K562 (cell line): ENCODE measurements around the gene LCN15. TPM values are rescaled to one million over a fixed set of nuclear protein-coding genes. Genes with fewer than 3 reads are reported as not detected.

ENCODE experiments used
- ATAC-seq: fragments of 200-7000 bp; cut with Tn5 transposase; 3 replicates; pipeline ENCODE4 v1.9.1; 2020; ENCODE audit warnings: moderate library complexity
- BruUV-seq: library from RNA; stranded (reverse); fragments of 400-500 nt; replicated peaks from 2 replicates; lab custom pipeline; 2021; lab: Mats Ljungman, UMichigan
- CTCF ChIA-PET: fragments of 300-600 bp; formaldehyde crosslinking; extraction: SDS; loops from one replicate; lab custom pipeline; 2021; ENCODE audit warnings: low intra/inter-chr PET ratio; lab: Yijun Ruan, JAX
- POLR2A ChIA-PET: fragments of 300-600, 350-650 bp; sonication (Branson Sonifier 250); formaldehyde crosslinking; extraction: SDS; loops from one replicate; lab custom pipeline; 2021; ENCODE audit warnings: antibody characterized with exemption, inconsistent platforms; lab: Yijun Ruan, JAX
- DNase-seq, 4 experiments: peaks; one replicate each; pipeline versions ENCODE4 v3.0.0 to v3.0.0-alpha.2; 2011 to 2018; ENCODE audit warnings: low spot score in 3 of 4, mixed read lengths in 3 of 4; ENCODE audit errors: extremely low read depth in 1 of 4
- FAIRE-seq: peaks from 2 replicates; lab custom pipeline; 2011; peaks lifted over from hg19 to GRCh38; lab: Jason Lieb, UNC
- H2AFZ ChIP-seq: 2 replicates; pipeline ENCODE4 v1.6.0; 2011; ENCODE audit warnings: low read depth, low read length, control low read depth, inconsistent platforms
- H3K27ac ChIP-seq: fragments of 200-600 bp; 3 replicates; pipeline ENCODE4 v1.8.0; 2011; ENCODE audit warnings: low read depth, mild to moderate bottlenecking, control low read depth, inconsistent platforms, low read length, moderate library complexity, mixed read lengths; ENCODE audit errors: extremely low read depth
- H3K27me3 ChIP-seq, 2 experiments: fragments of 300-600 bp in 1 of 2; 2 replicates in 1 of 2; 3 replicates in 1 of 2; pipeline versions ENCODE4 v1.6.0 to v1.8.0; 2011; ENCODE audit warnings: inconsistent platforms in 2 of 2, low read length in 2 of 2, mild to moderate bottlenecking in 1 of 2, mixed read lengths in 1 of 2, moderate library complexity in 1 of 2; ENCODE audit not compliant: control insufficient read depth in 2 of 2, insufficient read depth in 2 of 2
- H3K36me3 ChIP-seq: fragments of 300-600 bp; 3 replicates; pipeline ENCODE4 v1.8.0; 2011; ENCODE audit warnings: mild to moderate bottlenecking, low read length, inconsistent platforms; ENCODE audit not compliant: control insufficient read depth, insufficient read depth
- H3K4me1 ChIP-seq, 2 experiments: fragments of 200-600 bp in 1 of 2; replicated peaks in 1 of 2; 2 replicates in 1 of 2; 3 replicates in 1 of 2; pipeline versions ENCODE4 v1.5.1 to v1.8.0; 2011; ENCODE audit warnings: inconsistent platforms in 2 of 2, low read length in 2 of 2, mild to moderate bottlenecking in 1 of 2, mixed read lengths in 1 of 2, moderate library complexity in 1 of 2; ENCODE audit not compliant: control insufficient read depth in 2 of 2, insufficient read depth in 2 of 2
- H3K4me2 ChIP-seq: 2 replicates; pipeline ENCODE4 v1.6.1; 2011; ENCODE audit warnings: low read length, control low read depth, inconsistent platforms, mixed read lengths; ENCODE audit not compliant: insufficient read depth
- H3K4me3 ChIP-seq: fragments of 200-600 bp; sonication (generic), shearing (Covaris generic); 2 replicates; pipeline ENCODE4 v1.5.1; 2016; ENCODE audit warnings: control low read depth, inconsistent platforms
- H3K79me2 ChIP-seq: fragments of 200-600 bp; 3 replicates; pipeline ENCODE4 v1.8.0; 2011; ENCODE audit warnings: low read length, inconsistent platforms; ENCODE audit not compliant: control insufficient read depth, insufficient read depth
- H3K9ac ChIP-seq, 2 experiments: 2 replicates each; pipeline versions ENCODE4 v1.6.0 to v1.6.1; 2011; ENCODE audit warnings: low read depth in 2 of 2, low read length in 2 of 2, control low read depth in 1 of 2, inconsistent platforms in 1 of 2, mild to moderate bottlenecking in 1 of 2, mixed read lengths in 1 of 2; ENCODE audit not compliant: insufficient read depth in 1 of 2
- H3K9me1 ChIP-seq: one replicate; pipeline ENCODE4 v1.6.0; 2011; ENCODE audit warnings: inconsistent platforms, mild to moderate bottlenecking, low read length, moderate library complexity; ENCODE audit not compliant: control insufficient read depth, insufficient read depth
- H3K9me3 ChIP-seq: replicated peaks from 2 replicates; pipeline ENCODE4 v1.5.1; 2011; ENCODE audit warnings: low read depth, low read length, inconsistent platforms; ENCODE audit not compliant: control insufficient read depth, insufficient read depth
- H4K20me1 ChIP-seq: replicated peaks from 2 replicates; pipeline ENCODE4 v1.6.1; 2011; ENCODE audit warnings: low read length, inconsistent platforms, mixed read lengths; ENCODE audit not compliant: control insufficient read depth, insufficient read depth
- ELF1 ChIP-seq: fragments of 200-800 bp; sonication (Bioruptor generic); IDR thresholded peaks from 2 replicates; pipeline ENCODE4 v1.6.1; 2016; ENCODE audit warnings: missing genetic modification characterization, missing compliant biosample characterization
- FOXM1 ChIP-seq, 2 experiments: fragments of 450-650 bp in 1 of 2; sonication (generic) in 1 of 2; formaldehyde crosslinking in 1 of 2; IDR thresholded peaks; 2 replicates each; pipeline versions ENCODE4 v1.6.1 to v1.9.0; 2017 to 2022; ENCODE audit warnings: low read depth in 2 of 2, mild to moderate bottlenecking in 2 of 2, missing genetic modification reagents in 1 of 2, moderate library complexity in 1 of 2
- HDAC8 ChIP-seq: fragments of 450-650 bp; IDR thresholded peaks from 2 replicates; pipeline ENCODE4 v1.6.1; 2016; ENCODE audit warnings: mild to moderate bottlenecking, missing genetic modification characterization, moderate library complexity, missing compliant biosample characterization
- HDGF ChIP-seq: fragments of 450-650 bp; IDR thresholded peaks from 2 replicates; pipeline ENCODE4 v1.6.1; 2016
- HLTF ChIP-seq: fragments of 450-650 bp; IDR thresholded peaks from 2 replicates; pipeline ENCODE4 v1.6.1; 2016
- HOMEZ ChIP-seq: fragments of 250-450 bp; sonication (Bioruptor Pico); IDR thresholded peaks from 2 replicates; pipeline ENCODE4 v1.4.0; 2020; ENCODE audit warnings: mild to moderate bottlenecking, moderate library complexity
- KDM5B ChIP-seq: fragments of 200-600 bp; sonication (generic); IDR thresholded peaks from 2 replicates; pipeline ENCODE4 v1.6.1; 2012; ENCODE audit warnings: low read depth, mild to moderate bottlenecking, moderate library complexity, low read length, control low read depth, inconsistent platforms; ENCODE audit not compliant: insufficient replicate concordance
- LEF1 ChIP-seq: fragments of 450-650 bp; IDR thresholded peaks from 2 replicates; pipeline ENCODE4 v1.6.1; 2016; ENCODE audit warnings: mild to moderate bottlenecking
- MLLT1 ChIP-seq, 2 experiments: fragments of 450-650 bp; IDR thresholded peaks; 2 replicates each; pipeline ENCODE4 v1.6.1; 2016
- NCOA4 ChIP-seq: fragments of 450-650 bp; IDR thresholded peaks from 2 replicates; pipeline ENCODE4 v1.6.1; 2018; ENCODE audit warnings: mild to moderate bottlenecking; ENCODE audit not compliant: partially characterized antibody
- PHF21A ChIP-seq: fragments of 450-650 bp; IDR thresholded peaks from 2 replicates; pipeline ENCODE4 v1.6.1; 2017; ENCODE audit warnings: low read depth, borderline replicate concordance
- TAF1 ChIP-seq: IDR thresholded peaks from 2 replicates; pipeline ENCODE4 v1.6.1; 2011; ENCODE audit warnings: mild to moderate bottlenecking, low read length, moderate library complexity; ENCODE audit not compliant: insufficient read depth, control insufficient read depth, severe bottlenecking; ENCODE audit errors: extremely low read depth
- TRIM28 ChIP-seq: fragments of 450-650 bp; IDR thresholded peaks from 2 replicates; pipeline ENCODE4 v1.6.1; 2017
- YBX1 ChIP-seq: fragments of 450-650 bp; IDR thresholded peaks from 2 replicates; pipeline ENCODE4 v1.7.1; 2016; ENCODE audit warnings: mild to moderate bottlenecking
- ZNF184 ChIP-seq: sonication (generic); formaldehyde crosslinking; IDR thresholded peaks from 2 replicates; pipeline ENCODE4 v1.5.0; 2020; ENCODE audit warnings: missing genetic modification reagents
- ZNF253 ChIP-seq: fragments of 250-450 bp; sonication (Bioruptor Pico); conservative IDR thresholded peaks from 2 replicates; pipeline ENCODE4 v1.6.1; 2021; ENCODE audit warnings: mild to moderate bottlenecking
- ZNF696 ChIP-seq: fragments of 250-450 bp; sonication (Bioruptor Pico); conservative IDR thresholded peaks from 2 replicates; pipeline ENCODE4 v1.4.0; 2020; ENCODE audit warnings: mild to moderate bottlenecking, moderate library complexity
- ZNF766 ChIP-seq: fragments of 200-800 bp; sonication (Bioruptor generic); conservative IDR thresholded peaks from 2 replicates; pipeline ENCODE4 v1.6.1; 2016; ENCODE audit warnings: missing genetic modification characterization, missing compliant biosample characterization
- WGBS: fragments of 100-300 bp; shearing (Covaris generic); methylation state at CpG from one replicate; pipeline ENCODE4 v1.1.6; 2016; ENCODE audit warnings: low coverage, mixed read lengths; ENCODE audit not compliant: insufficient coverage; ENCODE audit errors: missing lambda C conversion rate; 5-methylcytosine and 5-hydroxymethylcytosine counted together
- in situ Hi-C: fragments of 300-500 bp; cut with MboI; formaldehyde crosslinking; loops from 4 replicates; pipeline ENCODE4 v1.15.0; 2018; ENCODE audit warnings: inconsistent platforms, mixed read lengths
- intact Hi-C: fragments of 100-400 bp; cut with micrococcal nuclease; formaldehyde crosslinking; loops from 2 replicates; pipeline ENCODE4 v1.14.2; 2022
- polyA plus RNA-seq, 8 experiments: library from polyadenylated mRNA; depleted of rRNA in 4 of 8; stranded (reverse) in 5 of 8; unstranded in 3 of 8; fragments of >200 nt; fragmentation: Nextera tagmentation in 2 of 8; fragmentation: Illumina TruSeq in 1 of 8; extraction: Ambion mirVana in 2 of 8; extraction: Trizol in 1 of 8; gene quantifications; 2 replicates each; pipeline versions ENCODE4 v1.2.1 to v1.2.3, GENCODE V29; 2011 to 2014; ENCODE audit warnings: inconsistent platforms in 1 of 8, missing spikeins in 1 of 8
- total RNA-seq, 7 experiments: library from RNA; depleted of rRNA in 6 of 7; stranded (reverse); fragments of >200 nt in 6 of 7; fragmentation: Illumina TruSeq in 2 of 7; extraction: Trizol in 2 of 7; gene quantifications; 2 replicates each; pipeline versions ENCODE4 v1.2.1 to v1.2.3, GENCODE V29; 2011 to 2021; ENCODE audit warnings: low replicate concordance in 1 of 7
- TF ChIP-seq, protein P1 (sequence below): fragments of 250-450 bp; sonication (Bioruptor Pico); IDR thresholded peaks from 2 replicates; pipeline ENCODE4 v1.8.0; 2022; ENCODE audit warnings: moderate library complexity, mild to moderate bottlenecking, inconsistent platforms

LCN15 gene
- total and polyA plus RNA-seq, 9 of the 15 experiments (the other 6 are each of a cell fraction or from before 2014, with no cell fraction given): 0.66 TPM; not detected in 8

- H3K9me1 ChIP-seq: no peaks in the 10 kb centered on the region
- no peak overlapping the region for H3K4me3 ChIP-seq
- ATAC-seq: no peak
- ChIA-PET CTCF (interaction anchor here (0.6 kb wide), 1 partner anchor 861 kb away, joined by 8 read pairs; no protein-coding TSS in a partner anchor), POLR2A (interaction anchor here (1.4 kb wide), 1 partner anchor 9 kb away, joined by 3 read pairs; no protein-coding TSS in a partner anchor)
- H3K4me2 ChIP-seq: no peak overlapping the region
- H3K9ac ChIP-seq: no peak overlapping the region
- H3K27me3 ChIP-seq: no peaks in the 10 kb centered on the region
- peaks cover 11% of the 10 kb centered on the region for H3K9me3 ChIP-seq
- H3K79me2 ChIP-seq: no peaks in the 10 kb centered on the region
- H2AFZ ChIP-seq: no peak overlapping the region
- H3K36me3 ChIP-seq: no peaks in the 10 kb centered on the region
- intact Hi-C loops: no loop called here
- no peaks in the 10 kb centered on the region for H4K20me1 ChIP-seq
- FAIRE-seq: no peak
- BruUV-seq: no TSS peak
- in situ Hi-C loops: loop anchor here (25.0 kb wide), 1 partner anchor 462 kb away; the partner anchor contains the start of genes CYSRT1, RNF224, SLC34A3 and TUBB4B
- WGBS: 52% methylated on average over 6 of the region's 6 CpGs
- no peak overlapping the region for H3K27ac ChIP-seq
- TF ChIP-seq TAF1: no peak
- no peak for TF ChIP-seq KDM5B
- no peak for TF ChIP-seq YBX1
- TF ChIP-seq PHF21A: no peak
- no peak for TF ChIP-seq NCOA4
- TF ChIP-seq ZNF184 (CRISPR knock-in tag): no peak
- TF ChIP-seq HOMEZ: no peak
- TF ChIP-seq, protein P1, sequence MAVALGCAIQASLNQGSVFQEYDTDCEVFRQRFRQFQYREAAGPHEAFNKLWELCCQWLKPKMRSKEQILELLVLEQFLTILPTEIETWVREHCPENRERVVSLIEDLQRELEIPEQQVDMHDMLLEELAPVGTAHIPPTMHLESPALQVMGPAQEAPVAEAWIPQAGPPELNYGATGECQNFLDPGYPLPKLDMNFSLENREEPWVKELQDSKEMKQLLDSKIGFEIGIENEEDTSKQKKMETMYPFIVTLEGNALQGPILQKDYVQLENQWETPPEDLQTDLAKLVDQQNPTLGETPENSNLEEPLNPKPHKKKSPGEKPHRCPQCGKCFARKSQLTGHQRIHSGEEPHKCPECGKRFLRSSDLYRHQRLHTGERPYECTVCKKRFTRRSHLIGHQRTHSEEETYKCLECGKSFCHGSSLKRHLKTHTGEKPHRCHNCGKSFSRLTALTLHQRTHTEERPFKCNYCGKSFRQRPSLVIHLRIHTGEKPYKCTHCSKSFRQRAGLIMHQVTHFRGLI (CRISPR knock-in tag): no peak
- no peak for TF ChIP-seq FOXM1 (IDR thresholded peaks at IDR 0.05; ENCODE audit: low read depth)
- no peak for TF ChIP-seq FOXM1 (CRISPR knock-in tag; IDR thresholded peaks at IDR 0.05; ENCODE audit: low read depth)
- no peak for TF ChIP-seq ZNF696 (CRISPR knock-in tag)
- TF ChIP-seq HLTF: no peak
- TF ChIP-seq MLLT1 (IDR thresholded peaks at IDR 0.05): no peak
- no peak for TF ChIP-seq ELF1
- no peak for TF ChIP-seq ZNF253 (CRISPR knock-in tag)
- no peak for TF ChIP-seq HDAC8 (tag)
- no peak for TF ChIP-seq LEF1
- TF ChIP-seq ZNF766: no peak
- TF ChIP-seq HDGF: no peak
- no peak for TF ChIP-seq TRIM28
- peaks cover 5 to 7% of the 10 kb centered on the region in 2 experiments; a peak in 3 of 5 replicates for H3K4me1 ChIP-seq
- no peak for DNase-seq
These were observed 10.9 kb upstream of the LCN15 start for GRCh38 chr9:136775191-136775590.
